HepG2 (cell line): ENCODE measurements around the gene PRELP. TPM values are rescaled to one million over a fixed set of nuclear protein-coding genes. Genes with fewer than 3 reads are reported as not detected.
A peak's percentile ranks its signal among the peaks of the same experiment; 100 is the strongest.

ENCODE experiments used
- CREB1 ChIP-seq, 2 experiments: fragments of 450-650 bp in 1 of 2; IDR thresholded peaks; 2 replicates each; pipeline ENCODE4 v1.6.1; 2016 to 2017; ENCODE audit warnings: control low read depth in 1 of 2, mild to moderate bottlenecking in 1 of 2, missing compliant biosample characterization in 1 of 2, missing genetic modification characterization in 1 of 2
- DRAP1 ChIP-seq: IDR thresholded peaks from 2 replicates; pipeline ENCODE4 v1.6.1; 2016; ENCODE audit warnings: missing genetic modification reagents, missing compliant biosample characterization
- GATAD2A ChIP-seq: IDR thresholded peaks from 2 replicates; pipeline ENCODE4 v1.6.1; 2016
- GPN1 ChIP-seq: sonication (generic); formaldehyde crosslinking; IDR thresholded peaks from 2 replicates; pipeline ENCODE4 v1.5.1; 2020; ENCODE audit warnings: missing genetic modification reagents, borderline replicate concordance
- HINFP ChIP-seq: sonication (generic); formaldehyde crosslinking; IDR thresholded peaks from 2 replicates; pipeline ENCODE4 v1.4.0; 2020; ENCODE audit warnings: low read depth, mild to moderate bottlenecking, missing genetic modification reagents
- HMG20A ChIP-seq: IDR thresholded peaks from 2 replicates; pipeline ENCODE4 v1.6.1; 2016; ENCODE audit warnings: borderline replicate concordance
- NFATC3 ChIP-seq: sonication (generic); formaldehyde crosslinking; IDR thresholded peaks from 2 replicates; pipeline ENCODE4 v1.5.1; 2020; ENCODE audit warnings: mild to moderate bottlenecking, missing genetic modification reagents
- PAX8 ChIP-seq: sonication (generic); formaldehyde crosslinking; IDR thresholded peaks from 2 replicates; pipeline ENCODE4 v1.8.0; 2022; ENCODE audit warnings: mild to moderate bottlenecking, missing genetic modification reagents, borderline replicate concordance
- TOPORS ChIP-seq: sonication (generic); formaldehyde crosslinking; IDR thresholded peaks from 2 replicates; pipeline ENCODE4 v1.8.0; 2023; ENCODE audit warnings: mild to moderate bottlenecking, missing genetic modification reagents
- ZBTB34 ChIP-seq: sonication (generic); formaldehyde crosslinking; IDR thresholded peaks from 2 replicates; pipeline ENCODE4 v1.8.0; 2022; ENCODE audit warnings: mild to moderate bottlenecking, missing genetic modification reagents
- polyA plus RNA-seq, 8 experiments: library from polyadenylated mRNA; depleted of rRNA in 3 of 8; stranded (reverse) in 7 of 8; unstranded in 1 of 8; fragments of >200 nt; fragmentation: Illumina TruSeq in 4 of 8; extraction: Trizol in 4 of 8; gene quantifications; 2 replicates each; pipeline versions ENCODE4 v1.2.1 to v1.2.3, GENCODE V29; 2011 to 2016; ENCODE audit warnings: low read depth in 4 of 8, missing spikeins in 1 of 8, mixed read lengths in 1 of 8; ENCODE audit not compliant: insufficient read depth in 1 of 8
- total RNA-seq, 5 experiments: library from RNA; depleted of rRNA; stranded (reverse); fragments of >200 nt; fragmentation: Illumina TruSeq; extraction: Trizol; gene quantifications; 2 replicates each; pipeline ENCODE4 v1.2.3, GENCODE V29; 2016; ENCODE audit warnings: low read depth in 1 of 5
- TF ChIP-seq, protein P1 (sequence below): sonication (generic); formaldehyde crosslinking; IDR thresholded peaks from 2 replicates; pipeline ENCODE4 v1.8.1; 2023; ENCODE audit warnings: missing genetic modification reagents, inconsistent platforms, borderline replicate concordance
- TF ChIP-seq, protein P2 (sequence below): sonication (generic); formaldehyde crosslinking; IDR thresholded peaks from 2 replicates; pipeline ENCODE4 v1.4.0; 2020; ENCODE audit warnings: missing genetic modification reagents
- TF ChIP-seq, protein P3 (sequence below): sonication (generic); formaldehyde crosslinking; IDR thresholded peaks from 2 replicates; pipeline ENCODE4 v1.4.0; 2020; ENCODE audit warnings: missing genetic modification reagents, low read depth, mild to moderate bottlenecking, borderline replicate concordance

PRELP gene
- total and polyA plus RNA-seq, 2 of the 13 experiments (the other 11 are each of a cell fraction or from before 2014, with no cell fraction given), result not detected

- TF ChIP-seq DRAP1 (no peak), HMG20A (no peak), GATAD2A (CRISPR knock-in tag) (0 out of 2 replicates have a peak, but pooled peaks have one; percentile 30), TOPORS (CRISPR knock-in tag) (no peak), ZBTB34 (CRISPR knock-in tag) (no peak), GPN1 (CRISPR knock-in tag) (no peak), HINFP (CRISPR knock-in tag) (no peak), NFATC3 (CRISPR knock-in tag) (no peak), PAX8 (no peak), CREB1 (IDR thresholded peaks at IDR 0.05) (no peak), CREB1 (CRISPR knock-in tag; IDR thresholded peaks at IDR 0.05) (no peak)
- TF ChIP-seq, protein P1, sequence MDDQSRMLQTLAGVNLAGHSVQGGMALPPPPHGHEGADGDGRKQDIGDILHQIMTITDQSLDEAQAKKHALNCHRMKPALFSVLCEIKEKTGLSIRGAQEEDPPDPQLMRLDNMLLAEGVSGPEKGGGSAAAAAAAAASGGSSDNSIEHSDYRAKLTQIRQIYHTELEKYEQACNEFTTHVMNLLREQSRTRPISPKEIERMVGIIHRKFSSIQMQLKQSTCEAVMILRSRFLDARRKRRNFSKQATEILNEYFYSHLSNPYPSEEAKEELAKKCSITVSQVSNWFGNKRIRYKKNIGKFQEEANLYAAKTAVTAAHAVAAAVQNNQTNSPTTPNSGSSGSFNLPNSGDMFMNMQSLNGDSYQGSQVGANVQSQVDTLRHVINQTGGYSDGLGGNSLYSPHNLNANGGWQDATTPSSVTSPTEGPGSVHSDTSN, result no peak
- TF ChIP-seq, protein P2, sequence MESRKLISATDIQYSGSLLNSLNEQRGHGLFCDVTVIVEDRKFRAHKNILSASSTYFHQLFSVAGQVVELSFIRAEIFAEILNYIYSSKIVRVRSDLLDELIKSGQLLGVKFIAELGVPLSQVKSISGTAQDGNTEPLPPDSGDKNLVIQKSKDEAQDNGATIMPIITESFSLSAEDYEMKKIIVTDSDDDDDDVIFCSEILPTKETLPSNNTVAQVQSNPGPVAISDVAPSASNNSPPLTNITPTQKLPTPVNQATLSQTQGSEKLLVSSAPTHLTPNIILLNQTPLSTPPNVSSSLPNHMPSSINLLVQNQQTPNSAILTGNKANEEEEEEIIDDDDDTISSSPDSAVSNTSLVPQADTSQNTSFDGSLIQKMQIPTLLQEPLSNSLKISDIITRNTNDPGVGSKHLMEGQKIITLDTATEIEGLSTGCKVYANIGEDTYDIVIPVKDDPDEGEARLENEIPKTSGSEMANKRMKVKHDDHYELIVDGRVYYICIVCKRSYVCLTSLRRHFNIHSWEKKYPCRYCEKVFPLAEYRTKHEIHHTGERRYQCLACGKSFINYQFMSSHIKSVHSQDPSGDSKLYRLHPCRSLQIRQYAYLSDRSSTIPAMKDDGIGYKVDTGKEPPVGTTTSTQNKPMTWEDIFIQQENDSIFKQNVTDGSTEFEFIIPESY (CRISPR knock-in tag), result no peak
- TF ChIP-seq, protein P3, sequence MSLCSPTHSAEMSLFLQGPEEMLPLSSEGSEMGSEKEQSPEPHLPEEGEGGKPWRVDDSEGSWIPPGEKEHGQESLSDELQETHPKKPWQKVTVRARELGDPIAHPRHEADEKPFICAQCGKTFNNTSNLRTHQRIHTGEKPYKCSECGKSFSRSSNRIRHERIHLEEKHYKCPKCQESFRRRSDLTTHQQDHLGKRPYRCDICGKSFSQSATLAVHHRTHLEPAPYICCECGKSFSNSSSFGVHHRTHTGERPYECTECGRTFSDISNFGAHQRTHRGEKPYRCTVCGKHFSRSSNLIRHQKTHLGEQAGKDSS (CRISPR knock-in tag), result no peak
Observed at GRCh38 chr1:203537806-203538464, 62.3 kb downstream of the PRELP start (continued).
